GM23338 (cell line): ENCODE results near the gene CDC45. TPM values are rescaled to one million over a fixed set of nuclear protein-coding genes. Genes with fewer than 3 reads are reported as not detected.

ENCODE experiments used
- ATAC-seq: fragments of 200-7000 bp; cut with Tn5 transposase; 3 replicates; pipeline ENCODE4 v1.9.1; 2020
- DNase-seq: peaks from one replicate; pipeline ENCODE4 v3.0.0-alpha.2; 2015; ENCODE audit warnings: low spot score
- H2AFZ ChIP-seq: fragments of 200-600 bp; sonication (generic); 2 replicates; pipeline ENCODE4 v1.8.0; 2016; ENCODE audit warnings: antibody characterized with exemption, mild to moderate bottlenecking, moderate library complexity
- H3F3A ChIP-seq: fragments of 200-600 bp; sonication (generic); replicated peaks from 2 replicates; pipeline ENCODE4 v1.8.0; 2017; ENCODE audit warnings: antibody characterized with exemption, mixed run types, low read depth
- H3K27ac ChIP-seq: fragments of 200-600 bp; sonication (generic); 2 replicates; pipeline ENCODE4 v1.6.1; 2016; ENCODE audit warnings: low read depth
- H3K27me3 ChIP-seq: fragments of 200-600 bp; sonication (generic); 2 replicates; pipeline ENCODE4 v1.8.0; 2016; ENCODE audit warnings: mild to moderate bottlenecking, mixed run types, moderate library complexity; ENCODE audit not compliant: insufficient read depth
- H3K36me3 ChIP-seq: fragments of 200-600 bp; sonication (generic); 2 replicates; pipeline ENCODE4 v1.8.0; 2016; ENCODE audit warnings: mild to moderate bottlenecking; ENCODE audit not compliant: insufficient read depth
- H3K4me1 ChIP-seq: fragments of 200-600 bp; sonication (generic); 2 replicates; pipeline ENCODE4 v1.8.0; 2016; ENCODE audit warnings: mild to moderate bottlenecking, moderate library complexity; ENCODE audit not compliant: insufficient read depth
- H3K4me2 ChIP-seq: fragments of 200-600 bp; sonication (generic); 2 replicates; pipeline ENCODE4 v1.7.1; 2017; ENCODE audit warnings: mixed run types
- H3K4me3 ChIP-seq: fragments of 200-600 bp; sonication (generic); 2 replicates; pipeline ENCODE4 v1.6.1; 2016; ENCODE audit warnings: mixed run types
- H3K79me2 ChIP-seq: fragments of 200-600 bp; sonication (generic); replicated peaks from 2 replicates; pipeline ENCODE4 v1.8.0; 2017; ENCODE audit warnings: mild to moderate bottlenecking; ENCODE audit not compliant: insufficient read depth
- H3K9me2 ChIP-seq: fragments of 200-600 bp; sonication (generic); 2 replicates; pipeline ENCODE4 v1.8.0; 2017; ENCODE audit not compliant: insufficient read depth
- H4K20me1 ChIP-seq: fragments of 200-600 bp; sonication (generic); replicated peaks from 2 replicates; pipeline ENCODE4 v1.8.0; 2017; ENCODE audit warnings: mild to moderate bottlenecking; ENCODE audit not compliant: insufficient read depth
- H3K27ac Mint-ChIP-seq: 2 replicates; pipeline ENCODE4 v1.8.0; 2020; ENCODE audit warnings: inconsistent platforms, mild to moderate bottlenecking, moderate library complexity, mixed read lengths
- H3K27me3 Mint-ChIP-seq: 3 replicates; pipeline ENCODE4 v1.8.0; 2022; ENCODE audit warnings: low read depth, mild to moderate bottlenecking, moderate library complexity, mixed read lengths, inconsistent platforms; ENCODE audit not compliant: insufficient read depth, poor library complexity
- H3K36me3 Mint-ChIP-seq: 3 replicates; pipeline ENCODE4 v1.8.0; 2021; ENCODE audit warnings: low read depth, mild to moderate bottlenecking, inconsistent platforms, moderate library complexity, mixed read lengths
- H3K4me1 Mint-ChIP-seq: 3 replicates; pipeline ENCODE4 v1.8.0; 2020; ENCODE audit warnings: mild to moderate bottlenecking, inconsistent platforms, mixed read lengths
- H3K4me3 Mint-ChIP-seq: 3 replicates; pipeline ENCODE4 v1.8.0; 2021; ENCODE audit warnings: moderate library complexity, mild to moderate bottlenecking, inconsistent platforms, mixed read lengths
- H3K9me3 Mint-ChIP-seq: 3 replicates; pipeline ENCODE4 v1.8.0; 2020; ENCODE audit warnings: moderate library complexity, mild to moderate bottlenecking, inconsistent platforms, mixed read lengths
- CREB1 ChIP-seq: fragments of 250-450 bp; sonication (Bioruptor Pico); IDR thresholded peaks from 2 replicates; pipeline ENCODE4 v1.5.0; 2020; ENCODE audit warnings: low read depth, mild to moderate bottlenecking, moderate library complexity
- ETS1 ChIP-seq: IDR thresholded peaks from 2 replicates; pipeline ENCODE4 v1.6.1; 2016; ENCODE audit warnings: antibody characterized with exemption
- EZH2 ChIP-seq: fragments of 200-600 bp; sonication (generic); IDR thresholded peaks from one replicate; pipeline ENCODE4 v1.8.0; 2017; ENCODE audit warnings: antibody characterized with exemption, mild to moderate bottlenecking, low read depth; ENCODE audit not compliant: unreplicated experiment
- polyA plus RNA-seq: library from polyadenylated mRNA; unstranded; fragments of >200 nt; fragmentation: Nextera tagmentation; extraction: Ambion mirVana; gene quantifications from 2 replicates; pipeline ENCODE4 v1.2.1, GENCODE V29; 2016
- total RNA-seq: library from RNA; depleted of rRNA; stranded (reverse); fragments of >200 nt; shearing (Covaris generic); gene quantifications from 2 replicates; pipeline ENCODE4 v1.2.3, GENCODE V29; 2014
- TF ChIP-seq, protein P1 (sequence below): IDR thresholded peaks from one replicate; pipeline ENCODE4 v1.6.1; 2018; ENCODE audit warnings: antibody characterized with exemption; ENCODE audit not compliant: unreplicated experiment
- TF ChIP-seq, protein P2 (sequence below), 2 experiments: fragments of 200-600 bp in 1 of 2; sonication (generic) in 1 of 2; conservative IDR thresholded peaks; 2 replicates each; pipeline versions ENCODE4 v1.5.1 to v1.6.1; 2016 to 2017; ENCODE audit warnings: antibody characterized with exemption in 2 of 2, low read depth in 2 of 2, mild to moderate bottlenecking in 2 of 2, moderate library complexity in 1 of 2
- TF ChIP-seq, protein P3 (sequence below): fragments of 250-450 bp; sonication (Bioruptor Pico); IDR thresholded peaks from 2 replicates; pipeline ENCODE4 v1.5.0; 2020; ENCODE audit warnings: mild to moderate bottlenecking, moderate library complexity

Gene CDC45
- total and polyA plus RNA-seq, 2 experiments from 2014 or later: 29.0 to 30.3 TPM

GRCh38 chr22:19457828-19458428 is 21.8 kb upstream of the CDC45 start (continued):
- TF ChIP-seq, protein P1, sequence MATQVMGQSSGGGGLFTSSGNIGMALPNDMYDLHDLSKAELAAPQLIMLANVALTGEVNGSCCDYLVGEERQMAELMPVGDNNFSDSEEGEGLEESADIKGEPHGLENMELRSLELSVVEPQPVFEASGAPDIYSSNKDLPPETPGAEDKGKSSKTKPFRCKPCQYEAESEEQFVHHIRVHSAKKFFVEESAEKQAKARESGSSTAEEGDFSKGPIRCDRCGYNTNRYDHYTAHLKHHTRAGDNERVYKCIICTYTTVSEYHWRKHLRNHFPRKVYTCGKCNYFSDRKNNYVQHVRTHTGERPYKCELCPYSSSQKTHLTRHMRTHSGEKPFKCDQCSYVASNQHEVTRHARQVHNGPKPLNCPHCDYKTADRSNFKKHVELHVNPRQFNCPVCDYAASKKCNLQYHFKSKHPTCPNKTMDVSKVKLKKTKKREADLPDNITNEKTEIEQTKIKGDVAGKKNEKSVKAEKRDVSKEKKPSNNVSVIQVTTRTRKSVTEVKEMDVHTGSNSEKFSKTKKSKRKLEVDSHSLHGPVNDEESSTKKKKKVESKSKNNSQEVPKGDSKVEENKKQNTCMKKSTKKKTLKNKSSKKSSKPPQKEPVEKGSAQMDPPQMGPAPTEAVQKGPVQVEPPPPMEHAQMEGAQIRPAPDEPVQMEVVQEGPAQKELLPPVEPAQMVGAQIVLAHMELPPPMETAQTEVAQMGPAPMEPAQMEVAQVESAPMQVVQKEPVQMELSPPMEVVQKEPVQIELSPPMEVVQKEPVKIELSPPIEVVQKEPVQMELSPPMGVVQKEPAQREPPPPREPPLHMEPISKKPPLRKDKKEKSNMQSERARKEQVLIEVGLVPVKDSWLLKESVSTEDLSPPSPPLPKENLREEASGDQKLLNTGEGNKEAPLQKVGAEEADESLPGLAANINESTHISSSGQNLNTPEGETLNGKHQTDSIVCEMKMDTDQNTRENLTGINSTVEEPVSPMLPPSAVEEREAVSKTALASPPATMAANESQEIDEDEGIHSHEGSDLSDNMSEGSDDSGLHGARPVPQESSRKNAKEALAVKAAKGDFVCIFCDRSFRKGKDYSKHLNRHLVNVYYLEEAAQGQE: no peak
- TF ChIP-seq, protein P2, sequence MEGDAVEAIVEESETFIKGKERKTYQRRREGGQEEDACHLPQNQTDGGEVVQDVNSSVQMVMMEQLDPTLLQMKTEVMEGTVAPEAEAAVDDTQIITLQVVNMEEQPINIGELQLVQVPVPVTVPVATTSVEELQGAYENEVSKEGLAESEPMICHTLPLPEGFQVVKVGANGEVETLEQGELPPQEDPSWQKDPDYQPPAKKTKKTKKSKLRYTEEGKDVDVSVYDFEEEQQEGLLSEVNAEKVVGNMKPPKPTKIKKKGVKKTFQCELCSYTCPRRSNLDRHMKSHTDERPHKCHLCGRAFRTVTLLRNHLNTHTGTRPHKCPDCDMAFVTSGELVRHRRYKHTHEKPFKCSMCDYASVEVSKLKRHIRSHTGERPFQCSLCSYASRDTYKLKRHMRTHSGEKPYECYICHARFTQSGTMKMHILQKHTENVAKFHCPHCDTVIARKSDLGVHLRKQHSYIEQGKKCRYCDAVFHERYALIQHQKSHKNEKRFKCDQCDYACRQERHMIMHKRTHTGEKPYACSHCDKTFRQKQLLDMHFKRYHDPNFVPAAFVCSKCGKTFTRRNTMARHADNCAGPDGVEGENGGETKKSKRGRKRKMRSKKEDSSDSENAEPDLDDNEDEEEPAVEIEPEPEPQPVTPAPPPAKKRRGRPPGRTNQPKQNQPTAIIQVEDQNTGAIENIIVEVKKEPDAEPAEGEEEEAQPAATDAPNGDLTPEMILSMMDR (conservative IDR thresholded peaks at IDR 0.05; ENCODE audit: low read depth in 2 of 2): no peak

DNA sequence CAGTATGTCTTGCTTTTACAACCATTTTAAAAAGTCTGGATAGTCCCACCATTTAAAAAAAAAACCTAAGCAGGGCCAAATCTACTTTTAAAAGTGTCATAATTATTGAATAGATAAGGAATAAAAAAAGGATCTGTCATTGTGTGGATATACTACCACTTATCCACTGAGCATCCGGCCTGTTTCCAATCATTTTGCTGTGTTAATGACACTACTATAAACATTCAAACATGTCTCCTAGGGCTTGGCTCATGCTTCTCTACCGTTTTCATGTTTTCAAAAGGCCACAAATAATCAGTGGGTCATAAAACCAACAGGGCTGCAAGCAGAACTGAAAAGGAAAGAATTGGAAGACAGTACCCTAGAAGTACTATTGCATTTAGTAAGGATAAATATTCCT is 19.7 kb upstream of the CDC45 start:
- Histone ChIP-seq H3K36me3 (peaks cover 38% of the 10 kb centered on the region), H3K4me2 (no peak overlapping the region), H3K27me3 (no peaks in the 10 kb centered on the region), H3K4me1 (no peaks in the 10 kb centered on the region), H2AFZ (no peak overlapping the region), H3K79me2 (no peaks in the 10 kb centered on the region; the same call in 1 of the 2 replicates), H3K9me2 (no peaks in the 10 kb centered on the region), H3F3A (no peaks in the 10 kb centered on the region), H3K27ac (no peak overlapping the region), H4K20me1 (0 out of 2 replicates have a peak, but pooled peaks cover 6% of the 10 kb centered on the region), H3K4me3 (no peak overlapping the region)
- Mint-ChIP-seq H3K4me3 (no peak overlapping the region), H3K9me3 (no peaks in the 10 kb centered on the region), H3K27ac (no peak overlapping the region), H3K36me3 (peaks cover 62% of the 10 kb centered on the region), H3K4me1 (peaks cover 7% of the 10 kb centered on the region), H3K27me3 (no peaks in the 10 kb centered on the region)
- no peak for ATAC-seq
- no peak for DNase-seq
- TF ChIP-seq, protein P3, sequence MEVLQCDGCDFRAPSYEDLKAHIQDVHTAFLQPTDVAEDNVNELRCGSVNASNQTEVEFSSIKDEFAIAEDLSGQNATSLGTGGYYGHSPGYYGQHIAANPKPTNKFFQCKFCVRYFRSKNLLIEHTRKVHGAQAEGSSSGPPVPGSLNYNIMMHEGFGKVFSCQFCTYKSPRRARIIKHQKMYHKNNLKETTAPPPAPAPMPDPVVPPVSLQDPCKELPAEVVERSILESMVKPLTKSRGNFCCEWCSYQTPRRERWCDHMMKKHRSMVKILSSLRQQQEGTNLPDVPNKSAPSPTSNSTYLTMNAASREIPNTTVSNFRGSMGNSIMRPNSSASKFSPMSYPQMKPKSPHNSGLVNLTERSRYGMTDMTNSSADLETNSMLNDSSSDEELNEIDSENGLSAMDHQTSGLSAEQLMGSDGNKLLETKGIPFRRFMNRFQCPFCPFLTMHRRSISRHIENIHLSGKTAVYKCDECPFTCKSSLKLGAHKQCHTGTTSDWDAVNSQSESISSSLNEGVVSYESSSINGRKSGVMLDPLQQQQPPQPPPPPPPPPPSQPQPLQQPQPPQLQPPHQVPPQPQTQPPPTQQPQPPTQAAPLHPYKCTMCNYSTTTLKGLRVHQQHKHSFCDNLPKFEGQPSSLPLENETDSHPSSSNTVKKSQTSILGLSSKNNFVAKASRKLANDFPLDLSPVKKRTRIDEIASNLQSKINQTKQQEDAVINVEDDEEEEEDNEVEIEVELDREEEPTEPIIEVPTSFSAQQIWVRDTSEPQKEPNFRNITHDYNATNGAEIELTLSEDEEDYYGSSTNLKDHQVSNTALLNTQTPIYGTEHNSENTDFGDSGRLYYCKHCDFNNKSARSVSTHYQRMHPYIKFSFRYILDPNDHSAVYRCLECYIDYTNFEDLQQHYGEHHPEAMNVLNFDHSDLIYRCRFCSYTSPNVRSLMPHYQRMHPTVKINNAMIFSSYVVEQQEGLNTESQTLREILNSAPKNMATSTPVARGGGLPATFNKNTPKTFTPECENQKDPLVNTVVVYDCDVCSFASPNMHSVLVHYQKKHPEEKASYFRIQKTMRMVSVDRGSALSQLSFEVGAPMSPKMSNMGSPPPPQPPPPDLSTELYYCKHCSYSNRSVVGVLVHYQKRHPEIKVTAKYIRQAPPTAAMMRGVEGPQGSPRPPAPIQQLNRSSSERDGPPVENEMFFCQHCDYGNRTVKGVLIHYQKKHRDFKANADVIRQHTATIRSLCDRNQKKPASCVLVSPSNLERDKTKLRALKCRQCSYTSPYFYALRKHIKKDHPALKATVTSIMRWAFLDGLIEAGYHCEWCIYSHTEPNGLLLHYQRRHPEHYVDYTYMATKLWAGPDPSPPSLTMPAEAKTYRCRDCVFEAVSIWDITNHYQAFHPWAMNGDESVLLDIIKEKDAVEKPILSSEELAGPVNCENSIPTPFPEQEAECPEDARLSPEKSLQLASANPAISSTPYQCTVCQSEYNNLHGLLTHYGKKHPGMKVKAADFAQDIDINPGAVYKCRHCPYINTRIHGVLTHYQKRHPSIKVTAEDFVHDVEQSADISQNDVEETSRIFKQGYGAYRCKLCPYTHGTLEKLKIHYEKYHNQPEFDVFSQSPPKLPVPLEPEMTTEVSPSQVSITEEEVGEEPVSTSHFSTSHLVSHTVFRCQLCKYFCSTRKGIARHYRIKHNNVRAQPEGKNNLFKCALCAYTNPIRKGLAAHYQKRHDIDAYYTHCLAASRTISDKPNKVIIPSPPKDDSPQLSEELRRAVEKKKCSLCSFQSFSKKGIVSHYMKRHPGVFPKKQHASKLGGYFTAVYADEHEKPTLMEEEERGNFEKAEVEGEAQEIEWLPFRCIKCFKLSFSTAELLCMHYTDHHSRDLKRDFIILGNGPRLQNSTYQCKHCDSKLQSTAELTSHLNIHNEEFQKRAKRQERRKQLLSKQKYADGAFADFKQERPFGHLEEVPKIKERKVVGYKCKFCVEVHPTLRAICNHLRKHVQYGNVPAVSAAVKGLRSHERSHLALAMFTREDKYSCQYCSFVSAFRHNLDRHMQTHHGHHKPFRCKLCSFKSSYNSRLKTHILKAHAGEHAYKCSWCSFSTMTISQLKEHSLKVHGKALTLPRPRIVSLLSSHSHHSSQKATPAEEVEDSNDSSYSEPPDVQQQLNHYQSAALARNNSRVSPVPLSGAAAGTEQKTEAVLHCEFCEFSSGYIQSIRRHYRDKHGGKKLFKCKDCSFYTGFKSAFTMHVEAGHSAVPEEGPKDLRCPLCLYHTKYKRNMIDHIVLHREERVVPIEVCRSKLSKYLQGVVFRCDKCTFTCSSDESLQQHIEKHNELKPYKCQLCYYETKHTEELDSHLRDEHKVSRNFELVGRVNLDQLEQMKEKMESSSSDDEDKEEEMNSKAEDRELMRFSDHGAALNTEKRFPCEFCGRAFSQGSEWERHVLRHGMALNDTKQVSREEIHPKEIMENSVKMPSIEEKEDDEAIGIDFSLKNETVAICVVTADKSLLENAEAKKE (CRISPR knock-in tag): no peak
- TF ChIP-seq EZH2: no peak
- no peak for TF ChIP-seq ETS1
- TF ChIP-seq, protein P2 (conservative IDR thresholded peaks at IDR 0.05; ENCODE audit: low read depth in 2 of 2): no peak
- TF ChIP-seq CREB1 (CRISPR knock-in tag): no peak
